ENCODE measurements around the gene B3GALT6.

Gene B3GALT6

GRCh38 chr1:1217621-1218523 lies 14.2 kb upstream of the B3GALT6 start (continued):
- TF ChIP-seq, protein P1, sequence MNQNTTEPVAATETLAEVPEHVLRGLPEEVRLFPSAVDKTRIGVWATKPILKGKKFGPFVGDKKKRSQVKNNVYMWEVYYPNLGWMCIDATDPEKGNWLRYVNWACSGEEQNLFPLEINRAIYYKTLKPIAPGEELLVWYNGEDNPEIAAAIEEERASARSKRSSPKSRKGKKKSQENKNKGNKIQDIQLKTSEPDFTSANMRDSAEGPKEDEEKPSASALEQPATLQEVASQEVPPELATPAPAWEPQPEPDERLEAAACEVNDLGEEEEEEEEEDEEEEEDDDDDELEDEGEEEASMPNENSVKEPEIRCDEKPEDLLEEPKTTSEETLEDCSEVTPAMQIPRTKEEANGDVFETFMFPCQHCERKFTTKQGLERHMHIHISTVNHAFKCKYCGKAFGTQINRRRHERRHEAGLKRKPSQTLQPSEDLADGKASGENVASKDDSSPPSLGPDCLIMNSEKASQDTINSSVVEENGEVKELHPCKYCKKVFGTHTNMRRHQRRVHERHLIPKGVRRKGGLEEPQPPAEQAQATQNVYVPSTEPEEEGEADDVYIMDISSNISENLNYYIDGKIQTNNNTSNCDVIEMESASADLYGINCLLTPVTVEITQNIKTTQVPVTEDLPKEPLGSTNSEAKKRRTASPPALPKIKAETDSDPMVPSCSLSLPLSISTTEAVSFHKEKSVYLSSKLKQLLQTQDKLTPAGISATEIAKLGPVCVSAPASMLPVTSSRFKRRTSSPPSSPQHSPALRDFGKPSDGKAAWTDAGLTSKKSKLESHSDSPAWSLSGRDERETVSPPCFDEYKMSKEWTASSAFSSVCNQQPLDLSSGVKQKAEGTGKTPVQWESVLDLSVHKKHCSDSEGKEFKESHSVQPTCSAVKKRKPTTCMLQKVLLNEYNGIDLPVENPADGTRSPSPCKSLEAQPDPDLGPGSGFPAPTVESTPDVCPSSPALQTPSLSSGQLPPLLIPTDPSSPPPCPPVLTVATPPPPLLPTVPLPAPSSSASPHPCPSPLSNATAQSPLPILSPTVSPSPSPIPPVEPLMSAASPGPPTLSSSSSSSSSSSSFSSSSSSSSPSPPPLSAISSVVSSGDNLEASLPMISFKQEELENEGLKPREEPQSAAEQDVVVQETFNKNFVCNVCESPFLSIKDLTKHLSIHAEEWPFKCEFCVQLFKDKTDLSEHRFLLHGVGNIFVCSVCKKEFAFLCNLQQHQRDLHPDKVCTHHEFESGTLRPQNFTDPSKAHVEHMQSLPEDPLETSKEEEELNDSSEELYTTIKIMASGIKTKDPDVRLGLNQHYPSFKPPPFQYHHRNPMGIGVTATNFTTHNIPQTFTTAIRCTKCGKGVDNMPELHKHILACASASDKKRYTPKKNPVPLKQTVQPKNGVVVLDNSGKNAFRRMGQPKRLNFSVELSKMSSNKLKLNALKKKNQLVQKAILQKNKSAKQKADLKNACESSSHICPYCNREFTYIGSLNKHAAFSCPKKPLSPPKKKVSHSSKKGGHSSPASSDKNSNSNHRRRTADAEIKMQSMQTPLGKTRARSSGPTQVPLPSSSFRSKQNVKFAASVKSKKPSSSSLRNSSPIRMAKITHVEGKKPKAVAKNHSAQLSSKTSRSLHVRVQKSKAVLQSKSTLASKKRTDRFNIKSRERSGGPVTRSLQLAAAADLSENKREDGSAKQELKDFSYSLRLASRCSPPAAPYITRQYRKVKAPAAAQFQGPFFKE (tag by site-specific recombination; IDR thresholded peaks at IDR 0.05; ENCODE audit: borderline replicate concordance): no peak
- TF ChIP-seq SETDB1 (IDR thresholded peaks at IDR 0.05; ENCODE audit: insufficient read length, low read length) (no peak), BCL11B (tag by site-specific recombination; IDR thresholded peaks at IDR 0.05; ENCODE audit: low read depth) (no peak), ZNF626 (tag by site-specific recombination; IDR thresholded peaks at IDR 0.05) (no peak), ZNF776 (tag by site-specific recombination; IDR thresholded peaks at IDR 0.05; ENCODE audit: borderline replicate concordance) (no peak), ZNF416 (tag by site-specific recombination; IDR thresholded peaks at IDR 0.05) (no peak), BCL11A (tag by site-specific recombination; IDR thresholded peaks at IDR 0.05; ENCODE audit: low read depth) (no peak), KLF1 (tag by site-specific recombination; IDR thresholded peaks at IDR 0.05) (peak; percentile 76), REST (tag by site-specific recombination; IDR thresholded peaks at IDR 0.05) (no peak), ZFP69B (tag by site-specific recombination; IDR thresholded peaks at IDR 0.05) (peak; percentile 84), ZNF792 (tag by site-specific recombination; IDR thresholded peaks at IDR 0.05) (no peak), MZF1 (tag by site-specific recombination; IDR thresholded peaks at IDR 0.05; ENCODE audit: borderline replicate concordance) (no peak), ZNF585B (tag by site-specific recombination; IDR thresholded peaks at IDR 0.05) (no peak), ZNF341 (tag by site-specific recombination; IDR thresholded peaks at IDR 0.05; ENCODE audit: low read depth) (no peak), ZNF707 (tag by site-specific recombination; IDR thresholded peaks at IDR 0.05) (no peak), ZNF18 (tag by site-specific recombination; IDR thresholded peaks at IDR 0.05) (no peak), GLI4 (tag by site-specific recombination; IDR thresholded peaks at IDR 0.05) (no peak), KLF16 (tag by site-specific recombination; IDR thresholded peaks at IDR 0.05) (no peak), ZNF670 (tag by site-specific recombination; IDR thresholded peaks at IDR 0.05; ENCODE audit: low read depth) (no peak)
- TF ChIP-seq, protein P2, sequence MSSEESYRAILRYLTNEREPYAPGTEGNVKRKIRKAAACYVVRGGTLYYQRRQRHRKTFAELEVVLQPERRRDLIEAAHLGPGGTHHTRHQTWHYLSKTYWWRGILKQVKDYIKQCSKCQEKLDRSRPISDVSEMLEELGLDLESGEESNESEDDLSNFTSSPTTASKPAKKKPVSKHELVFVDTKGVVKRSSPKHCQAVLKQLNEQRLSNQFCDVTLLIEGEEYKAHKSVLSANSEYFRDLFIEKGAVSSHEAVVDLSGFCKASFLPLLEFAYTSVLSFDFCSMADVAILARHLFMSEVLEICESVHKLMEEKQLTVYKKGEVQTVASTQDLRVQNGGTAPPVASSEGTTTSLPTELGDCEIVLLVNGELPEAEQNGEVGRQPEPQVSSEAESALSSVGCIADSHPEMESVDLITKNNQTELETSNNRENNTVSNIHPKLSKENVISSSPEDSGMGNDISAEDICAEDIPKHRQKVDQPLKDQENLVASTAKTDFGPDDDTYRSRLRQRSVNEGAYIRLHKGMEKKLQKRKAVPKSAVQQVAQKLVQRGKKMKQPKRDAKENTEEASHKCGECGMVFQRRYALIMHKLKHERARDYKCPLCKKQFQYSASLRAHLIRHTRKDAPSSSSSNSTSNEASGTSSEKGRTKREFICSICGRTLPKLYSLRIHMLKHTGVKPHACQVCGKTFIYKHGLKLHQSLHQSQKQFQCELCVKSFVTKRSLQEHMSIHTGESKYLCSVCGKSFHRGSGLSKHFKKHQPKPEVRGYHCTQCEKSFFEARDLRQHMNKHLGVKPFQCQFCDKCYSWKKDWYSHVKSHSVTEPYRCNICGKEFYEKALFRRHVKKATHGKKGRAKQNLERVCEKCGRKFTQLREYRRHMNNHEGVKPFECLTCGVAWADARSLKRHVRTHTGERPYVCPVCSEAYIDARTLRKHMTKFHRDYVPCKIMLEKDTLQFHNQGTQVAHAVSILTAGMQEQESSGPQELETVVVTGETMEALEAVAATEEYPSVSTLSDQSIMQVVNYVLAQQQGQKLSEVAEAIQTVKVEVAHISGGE (tag by site-specific recombination; conservative IDR thresholded peaks at IDR 0.05; ENCODE audit: low read depth): no peak
- TF ChIP-seq, protein P3, sequence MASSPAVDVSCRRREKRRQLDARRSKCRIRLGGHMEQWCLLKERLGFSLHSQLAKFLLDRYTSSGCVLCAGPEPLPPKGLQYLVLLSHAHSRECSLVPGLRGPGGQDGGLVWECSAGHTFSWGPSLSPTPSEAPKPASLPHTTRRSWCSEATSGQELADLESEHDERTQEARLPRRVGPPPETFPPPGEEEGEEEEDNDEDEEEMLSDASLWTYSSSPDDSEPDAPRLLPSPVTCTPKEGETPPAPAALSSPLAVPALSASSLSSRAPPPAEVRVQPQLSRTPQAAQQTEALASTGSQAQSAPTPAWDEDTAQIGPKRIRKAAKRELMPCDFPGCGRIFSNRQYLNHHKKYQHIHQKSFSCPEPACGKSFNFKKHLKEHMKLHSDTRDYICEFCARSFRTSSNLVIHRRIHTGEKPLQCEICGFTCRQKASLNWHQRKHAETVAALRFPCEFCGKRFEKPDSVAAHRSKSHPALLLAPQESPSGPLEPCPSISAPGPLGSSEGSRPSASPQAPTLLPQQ (tag by site-specific recombination; IDR thresholded peaks at IDR 0.05): peak; percentile 80
